Fibroblast of peridontal ligament (primary cell): ENCODE results near the gene MRPL24.

Experiments
- DNase-seq: peaks from one replicate; pipeline ENCODE4 v3.0.0-alpha.2; 2010; ENCODE audit errors: extremely low read depth

The MRPL24 gene

GRCh38 chr1:156743367-156744302 lies 2.7 kb upstream of the MRPL24 start:
- no peak for DNase-seq

- no peak for DNase-seq
Measured at GRCh38 chr1:156742801-156743200, 1.9 kb upstream of the MRPL24 start.

- no peak for DNase-seq
Measured at GRCh38 chr1:156742017-156742416, 1.1 kb upstream of the MRPL24 start.

GRCh38 chr1:156741481-156741983 lies 644 bp upstream of the MRPL24 start:
- DNase-seq = no peak

- DNase-seq = no peak
Measured at GRCh38 chr1:156740237-156740740, 599 bp downstream of the MRPL24 start.

- no peak for DNase-seq
Measured at GRCh38 chr1:156738916-156739315, 2.0 kb downstream of the MRPL24 start.

- no peak for DNase-seq
Measured at GRCh38 chr1:156738407-156738806, 2.5 kb downstream of the MRPL24 start.

GRCh38 chr1:156733989-156734584 lies 6.8 kb downstream of the MRPL24 start:
- DNase-seq = no peak

GRCh38 chr1:156728599-156729462 lies 12.1 kb downstream of the MRPL24 start, which contains the start of gene ISG20L2:
Gene ISG20L2 (minus strand): TSS chr1:156728766. CDS start chr1:156727652, 1,114 bp downstream.
- DNase-seq = peak; percentile 98

GRCh38 chr1:156727926-156728598 lies 12.8 kb downstream of the MRPL24 start, which contains the start of gene METTL25B:
Gene METTL25B (plus strand): TSS chr1:156728469. CDS start chr1:156729105, 636 bp downstream.
- peak; percentile 74 for DNase-seq

GRCh38 chr1:156727492-156727891 lies 13.4 kb downstream of the MRPL24 start:
- no peak for DNase-seq

- DNase-seq = peak; percentile 75
Measured at GRCh38 chr1:156726549-156727226, 14.2 kb downstream of the MRPL24 start.

- DNase-seq = peak; percentile 94
Measured at GRCh38 chr1:156725683-156726280, 15.1 kb downstream of the MRPL24 start.

GRCh38 chr1:156721535-156721934 lies 19.4 kb downstream of the MRPL24 start:
- no peak for DNase-seq

- DNase-seq = no peak
Measured at GRCh38 chr1:156721131-156721530, 19.8 kb downstream of the MRPL24 start.

- DNase-seq = no peak
Measured at GRCh38 chr1:156717351-156717750, 23.5 kb downstream of the MRPL24 start.

- no peak for DNase-seq
Measured at GRCh38 chr1:156714830-156715229, 26.1 kb downstream of the MRPL24 start.

GRCh38 chr1:156712626-156713025 lies 28.3 kb downstream of the MRPL24 start:
- DNase-seq = no peak

GRCh38 chr1:156711011-156711817 lies 29.7 kb downstream of the MRPL24 start:
- no peak for DNase-seq
